Activated gamma-delta T cell treated with anti-CD3 and anti-CD28 coated beads, Interleukin-2, amount 50 U/mL, for 16 hours (primary cell): ENCODE results near the gene B4GALNT2.
"Not testable (repeated sequence)": the region's sequence is repeated elsewhere in the genome, so short reads cannot be mapped to it uniquely, and the experiment has no call there.

Source experiments
- DNase-seq: peaks from one replicate; pipeline ENCODE4 v3.0.0-alpha.2; 2020; ENCODE audit warnings: low read depth

Gene B4GALNT2

DNA sequence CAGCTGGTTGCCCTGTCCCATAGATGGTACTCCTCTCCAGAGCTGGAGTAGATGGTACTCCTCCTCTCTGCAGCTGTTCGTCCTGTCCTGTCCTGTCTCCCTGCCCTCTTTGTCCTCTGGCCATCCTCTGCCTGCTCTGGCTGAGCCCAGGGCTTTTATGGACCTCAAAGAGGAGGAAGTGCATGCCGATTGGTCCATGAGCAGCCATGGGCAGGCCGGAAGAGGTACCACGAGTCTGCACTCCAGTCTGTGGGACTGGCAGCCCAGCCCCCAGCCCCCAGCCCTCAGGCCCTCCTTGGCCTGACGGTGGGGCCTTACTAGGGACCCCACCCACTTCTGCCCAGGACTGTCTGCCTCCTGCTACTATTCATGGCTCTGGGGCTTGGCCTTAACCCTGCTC lies 50.8 kb downstream of the B4GALNT2 start:
- DNase-seq: no peak

DNA sequence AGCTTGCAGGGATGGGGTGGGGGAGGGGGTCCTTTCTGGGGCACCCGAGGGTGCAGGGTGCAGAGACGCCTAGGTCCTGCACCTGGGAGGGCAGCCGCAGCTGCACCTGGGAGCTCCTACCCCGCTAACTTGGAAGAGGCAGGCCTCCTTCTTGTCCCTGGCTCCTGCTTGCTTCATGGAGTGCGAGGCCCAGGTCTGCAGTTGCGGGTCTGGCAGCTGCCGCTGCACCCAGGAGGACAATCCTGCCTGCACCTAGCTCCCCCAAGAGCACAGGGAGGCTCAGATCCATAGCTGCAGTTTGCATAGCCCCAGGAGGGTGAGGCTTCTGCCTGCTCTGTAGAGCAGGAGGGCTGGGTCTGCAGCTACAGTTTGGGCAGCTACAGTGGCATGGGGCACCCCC lies 51.2 kb downstream of the B4GALNT2 start:
- DNase-seq: no peak

DNA sequence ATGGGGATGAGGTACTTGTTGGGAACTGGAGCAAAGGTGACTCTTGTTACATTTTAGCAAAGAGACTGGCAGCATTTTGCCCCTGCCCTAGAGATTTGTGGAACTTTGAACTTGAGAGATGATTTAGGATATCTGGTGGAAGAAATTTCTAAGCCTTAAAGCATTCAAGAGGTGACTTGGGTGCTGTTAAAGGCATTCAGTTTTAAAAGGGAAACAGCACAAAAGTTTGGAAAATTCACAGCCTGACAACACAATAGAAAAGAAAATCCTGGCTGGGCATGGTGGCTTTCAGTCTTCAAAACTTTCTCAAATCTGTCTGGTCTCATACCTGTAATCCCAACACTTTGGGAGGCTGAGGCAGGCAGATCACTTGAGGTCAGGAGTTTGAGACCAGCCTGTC lies 52.0 kb downstream of the B4GALNT2 start:
- not testable (repeated sequence) for DNase-seq

DNA sequence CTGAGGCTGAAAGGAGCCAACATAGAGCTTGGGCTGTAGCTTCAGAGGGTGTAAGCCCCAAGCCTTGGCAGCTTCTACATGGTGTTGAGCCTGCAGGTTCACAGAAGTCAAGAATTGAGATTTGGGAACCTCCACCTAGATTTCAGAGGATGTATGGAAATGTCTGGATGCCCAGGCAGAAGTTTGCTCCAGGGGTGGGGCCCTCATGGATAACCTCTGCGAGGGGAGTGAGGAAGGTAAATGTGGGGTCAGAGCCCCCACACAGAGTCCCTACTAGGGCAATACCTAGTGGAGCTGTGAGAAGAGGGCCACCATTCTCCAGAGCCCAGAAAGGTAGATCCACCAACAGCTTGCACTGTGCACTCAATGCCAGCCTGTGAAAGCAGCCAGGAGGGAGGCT lies 52.8 kb downstream of the B4GALNT2 start:
- DNase-seq: not testable (repeated sequence)

DNA sequence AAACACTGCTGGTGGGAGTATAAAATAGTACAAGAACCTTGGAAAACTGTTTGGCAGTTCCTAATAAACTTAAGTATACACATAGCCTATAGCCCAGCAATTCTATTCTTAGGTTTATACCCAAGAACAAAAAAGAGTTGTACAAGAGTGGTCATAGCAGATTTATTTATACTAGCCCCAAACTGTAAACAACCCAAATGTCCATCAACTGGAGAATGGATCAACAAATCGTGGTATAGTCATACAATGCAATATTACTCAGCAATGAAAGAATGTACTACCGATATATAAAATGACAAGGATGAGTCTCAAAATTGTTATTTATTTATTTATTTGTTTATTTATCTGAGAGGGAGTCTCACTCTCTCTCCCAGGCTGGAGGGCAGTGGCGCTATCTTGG lies 54.7 kb downstream of the B4GALNT2 start:
- no peak for DNase-seq

DNA sequence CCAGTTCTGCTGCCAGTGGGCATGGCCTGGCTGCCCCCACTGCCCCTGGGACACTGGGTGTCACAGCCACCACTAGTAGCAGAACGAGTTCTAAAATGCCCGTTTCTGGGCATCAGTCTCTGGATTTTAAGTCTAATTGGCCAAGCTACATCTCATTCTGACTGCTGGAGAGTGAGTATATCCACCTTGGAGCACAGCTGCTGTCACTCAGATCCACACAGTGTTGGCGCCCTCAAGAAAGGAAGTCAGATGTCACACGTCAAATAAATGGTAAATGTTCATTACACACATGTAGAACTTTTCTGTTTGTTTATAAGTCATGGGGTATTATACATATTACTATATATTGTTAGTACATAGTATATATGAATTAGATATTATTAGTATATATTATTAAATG lies 58.4 kb downstream of the B4GALNT2 start:
- DNase-seq: no peak

DNA sequence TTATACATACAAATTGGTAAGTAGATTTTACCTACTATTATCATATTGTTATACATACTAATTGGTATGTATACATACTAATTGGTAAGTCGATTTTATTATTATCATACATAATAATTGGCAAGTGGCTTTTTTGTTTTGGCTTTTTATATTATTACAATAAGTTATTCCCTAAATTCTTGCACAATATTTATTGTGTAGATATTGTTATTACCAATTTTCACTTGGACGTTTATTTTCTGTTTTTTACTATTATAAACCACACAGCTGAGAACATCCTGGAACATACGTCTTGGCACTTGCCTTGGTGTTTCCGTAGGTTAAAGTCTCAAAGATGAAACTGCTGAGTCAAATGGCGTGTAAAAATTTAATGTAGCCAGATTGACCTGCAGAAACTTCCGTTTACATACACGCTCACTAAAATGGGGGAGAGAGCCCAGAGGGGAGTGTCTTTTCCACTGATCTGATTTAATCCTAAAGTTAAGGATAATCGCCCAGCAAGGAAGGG lies 58.9 kb downstream of the B4GALNT2 start:
- no peak for DNase-seq

DNA sequence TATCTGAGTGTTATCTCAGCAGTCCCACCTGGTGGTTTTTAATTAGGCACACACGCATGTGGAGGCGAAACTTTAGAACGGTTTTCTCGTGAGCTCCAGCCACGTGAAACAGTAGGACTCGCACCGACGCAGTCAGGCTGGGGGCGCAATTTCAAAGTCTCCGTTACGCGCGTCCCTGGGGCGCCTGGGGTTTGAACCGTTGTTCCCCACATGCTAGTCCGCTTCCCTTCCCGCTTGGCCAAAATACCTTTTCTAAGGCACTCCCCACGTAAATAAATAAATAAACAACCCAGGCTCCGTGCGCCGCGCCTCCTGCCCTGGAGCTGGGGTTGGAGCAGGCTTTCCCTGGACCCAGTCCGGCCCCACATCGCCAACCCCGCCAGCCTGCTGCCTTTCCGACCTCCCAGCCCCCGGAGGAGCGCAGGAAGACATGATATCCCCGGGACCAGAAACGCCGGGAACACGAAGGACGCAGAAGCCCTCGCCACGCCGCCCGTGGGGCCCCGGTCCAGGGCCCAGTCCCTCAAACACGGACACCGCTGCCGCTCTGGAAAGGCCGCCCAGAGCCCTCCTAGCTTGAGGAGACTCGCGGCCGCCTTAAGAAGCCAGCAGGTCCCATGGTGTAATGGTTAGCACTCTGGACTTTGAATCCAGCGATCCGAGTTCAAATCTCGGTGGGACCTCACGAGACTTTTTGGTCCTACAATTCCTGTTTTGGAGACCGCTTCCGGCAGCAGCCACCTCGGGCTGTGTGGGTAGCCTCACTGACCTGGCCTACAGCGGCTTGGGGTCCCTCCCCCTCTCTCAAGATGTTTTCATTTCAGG lies 59.6 kb downstream of the B4GALNT2 start:
- peak; percentile 90 for DNase-seq

DNA sequence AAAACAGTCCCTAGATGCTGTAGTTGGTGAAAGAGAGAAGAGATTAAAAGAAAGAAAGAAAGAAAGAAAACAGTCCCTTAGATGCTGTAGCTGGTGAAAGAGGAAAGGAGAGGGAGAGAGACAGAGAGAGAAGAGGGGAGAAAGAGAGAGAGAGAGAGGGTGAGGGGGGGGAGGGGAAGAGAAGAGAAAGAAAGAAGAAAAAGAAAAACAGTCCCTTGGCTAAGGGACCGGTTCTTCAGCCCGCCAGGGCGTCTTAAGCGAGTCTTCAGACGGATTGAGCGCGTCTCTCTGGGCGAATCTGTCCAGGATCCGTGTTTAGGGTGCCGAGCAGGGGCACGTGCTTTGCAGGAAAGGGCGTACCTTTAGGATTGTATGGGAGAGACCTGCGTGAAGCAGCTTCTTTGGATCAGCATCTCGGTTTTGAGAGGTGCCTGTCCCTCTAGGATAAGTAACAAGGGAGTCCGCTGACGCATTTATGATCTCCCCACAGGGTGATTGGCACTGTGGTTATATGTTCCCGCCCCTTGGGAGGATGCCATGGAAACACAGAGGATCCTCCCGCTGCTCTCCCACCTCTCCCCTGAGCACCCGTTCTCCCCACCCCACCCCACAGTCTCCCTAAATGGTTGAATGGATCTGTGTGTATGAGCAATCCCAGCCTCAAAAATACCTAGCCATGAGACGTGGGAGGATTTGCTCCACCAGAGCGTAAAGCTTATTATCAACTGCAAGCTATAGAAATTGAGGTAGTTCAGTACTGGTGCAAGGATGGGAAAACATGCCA lies 61.1 kb downstream of the B4GALNT2 start:
- no peak for DNase-seq

DNA sequence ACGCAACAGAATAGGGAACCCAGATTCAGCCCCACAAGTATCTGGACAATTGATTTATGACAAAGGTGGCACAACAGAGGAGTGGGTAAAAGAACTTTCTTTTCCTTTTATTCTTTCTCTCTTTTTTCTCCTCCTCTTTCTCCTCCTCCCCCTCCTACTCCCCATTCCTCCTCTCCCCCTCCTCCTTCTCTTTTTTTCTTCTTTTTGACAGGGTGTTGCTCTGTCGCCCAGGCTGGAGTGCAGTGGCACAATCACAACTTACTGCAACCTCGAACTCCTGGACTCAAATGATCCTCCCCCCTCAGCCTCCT lies 61.7 kb downstream of the B4GALNT2 start:
- no peak for DNase-seq

DNA sequence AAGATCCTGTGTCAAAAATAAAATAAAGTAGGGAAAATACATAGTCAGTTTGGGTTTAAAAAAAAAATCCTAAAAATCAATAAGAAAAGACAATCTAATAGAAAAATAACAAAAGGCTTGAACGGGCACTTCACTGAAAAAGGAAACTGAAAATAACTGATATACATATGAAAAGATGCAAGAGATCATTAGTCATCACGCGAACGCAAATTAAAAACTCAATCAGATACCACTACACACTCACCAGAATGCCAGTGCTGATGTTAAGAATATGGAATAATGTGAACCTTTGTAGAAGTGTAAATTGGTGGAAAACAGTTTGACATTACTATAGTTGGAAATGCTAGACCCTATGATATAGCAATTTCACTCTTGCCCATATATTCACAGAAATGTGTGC lies 63.2 kb downstream of the B4GALNT2 start:
- DNase-seq: no peak

DNA sequence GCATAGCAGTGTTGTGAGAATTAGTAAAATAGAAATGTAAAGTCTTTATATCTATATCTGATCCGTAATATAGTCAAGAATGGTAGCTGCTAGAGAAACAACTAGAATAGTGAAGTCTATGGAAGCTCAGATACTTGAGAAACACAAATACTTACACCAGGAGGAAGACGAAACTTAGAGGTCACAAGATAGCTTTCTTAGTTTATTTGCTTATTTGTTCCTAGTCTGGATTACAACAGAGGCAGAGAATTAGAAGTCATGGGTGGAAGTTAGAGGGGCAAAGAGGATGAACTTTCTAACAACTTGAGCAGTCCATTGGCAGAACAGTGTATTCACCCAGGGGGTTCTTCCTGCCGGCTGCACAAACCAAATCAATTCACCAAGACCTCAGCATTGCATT lies 64.0 kb downstream of the B4GALNT2 start:
- DNase-seq: no peak

DNA sequence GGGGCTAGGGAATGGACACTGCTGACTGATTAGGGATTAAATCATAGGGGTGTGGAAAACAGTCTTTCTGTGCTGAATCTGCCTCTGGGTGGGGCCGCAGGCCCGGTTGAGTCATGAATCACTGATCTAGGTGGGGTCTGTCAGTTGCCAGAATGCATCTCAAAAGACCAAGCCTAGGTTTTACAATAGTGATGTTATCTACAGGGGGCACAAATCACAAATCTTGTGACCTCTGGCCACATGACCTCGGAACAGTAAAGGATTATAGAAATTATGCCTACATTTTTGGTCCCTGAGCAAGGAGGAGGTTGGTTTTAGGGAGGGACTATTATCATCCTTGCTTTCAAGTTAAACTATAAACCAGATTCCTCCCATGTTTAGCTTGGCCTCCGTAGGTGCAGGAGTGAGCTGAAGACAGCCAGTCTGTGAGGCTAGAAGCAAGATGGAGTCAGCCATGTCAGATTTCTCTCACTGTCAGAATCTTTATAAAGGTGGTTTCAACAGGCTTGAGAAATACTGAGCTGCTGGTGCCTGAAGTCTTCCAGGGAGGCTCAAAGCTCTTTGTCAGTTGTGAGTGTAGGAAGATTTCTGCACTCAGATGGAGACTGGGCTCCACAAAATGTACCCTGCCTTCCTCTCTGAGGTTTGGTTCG lies 64.9 kb downstream of the B4GALNT2 start:
- no peak for DNase-seq

DNA sequence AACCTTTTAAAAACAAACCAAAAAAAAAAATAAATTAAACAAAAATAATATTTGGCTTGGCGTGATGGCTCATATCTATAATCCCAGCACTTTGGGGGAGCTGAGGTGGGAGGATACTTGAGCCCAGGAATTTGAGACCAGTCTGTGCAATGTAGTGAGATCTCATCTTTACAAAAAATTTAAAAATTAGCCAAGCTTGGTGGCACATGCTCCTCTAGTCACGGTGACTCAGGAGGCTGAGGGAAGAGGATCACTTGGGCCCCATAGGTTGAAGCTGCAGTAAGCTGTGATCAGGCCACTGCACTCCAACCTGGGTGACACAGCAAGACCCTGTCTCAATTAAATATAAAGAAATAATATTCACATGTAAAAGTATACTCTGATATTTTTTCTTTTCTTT lies 65.6 kb downstream of the B4GALNT2 start:
- no peak for DNase-seq

DNA sequence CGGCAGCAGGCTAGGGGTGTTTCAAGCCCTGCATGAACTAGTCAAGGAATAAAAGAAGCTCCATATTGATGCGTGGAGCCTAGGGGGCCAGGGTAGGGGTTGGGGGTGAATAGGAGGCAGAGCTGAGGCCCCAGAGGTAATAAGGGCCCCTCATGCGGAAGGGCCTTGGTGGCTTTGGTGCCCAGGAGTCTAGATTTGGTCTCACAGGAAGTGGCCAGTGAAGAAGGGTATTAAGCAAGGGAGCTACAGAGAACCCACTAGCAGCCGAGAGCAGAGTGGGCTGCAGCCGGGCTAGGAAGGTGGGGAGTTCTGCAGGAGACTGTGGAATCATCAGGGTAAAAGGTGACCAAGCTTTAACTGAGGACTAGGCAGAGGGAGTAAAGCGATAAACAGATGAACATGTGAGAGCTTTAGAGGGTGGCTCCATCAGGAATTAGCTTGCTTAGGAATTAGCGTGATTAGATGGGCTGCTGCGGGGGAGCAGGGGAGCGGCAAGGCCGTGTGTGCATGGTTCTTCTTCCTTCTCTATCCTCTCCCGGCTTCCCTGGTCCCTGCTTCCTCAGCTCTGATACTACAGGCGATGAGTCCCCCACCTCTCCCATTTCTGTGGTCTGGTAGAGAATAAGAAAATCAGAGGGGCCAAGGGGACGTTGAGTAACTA lies 68.0 kb downstream of the B4GALNT2 start:
- DNase-seq: no peak

DNA sequence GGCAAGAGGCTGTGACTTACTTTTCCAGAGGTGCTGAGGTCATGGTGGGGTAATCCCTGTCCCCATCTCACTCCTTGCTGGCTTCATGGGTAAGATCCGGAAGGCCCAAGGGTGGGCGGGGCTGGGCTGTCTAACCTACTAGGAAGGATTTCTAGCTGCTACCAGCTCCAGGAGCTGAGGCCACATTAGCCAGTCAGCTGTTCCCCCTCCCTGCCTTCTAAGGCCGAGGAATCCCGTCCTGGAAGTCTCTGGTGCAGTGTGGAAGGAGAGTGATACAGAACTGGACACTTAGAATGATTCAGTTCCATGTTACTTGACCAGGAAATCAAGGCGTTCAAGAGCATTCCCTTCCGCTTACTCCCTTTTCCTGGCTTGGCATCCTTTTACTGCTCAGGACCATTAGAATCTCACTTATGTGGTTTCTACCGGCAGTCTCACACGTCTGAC lies 68.9 kb downstream of the B4GALNT2 start:
- no peak for DNase-seq

DNA sequence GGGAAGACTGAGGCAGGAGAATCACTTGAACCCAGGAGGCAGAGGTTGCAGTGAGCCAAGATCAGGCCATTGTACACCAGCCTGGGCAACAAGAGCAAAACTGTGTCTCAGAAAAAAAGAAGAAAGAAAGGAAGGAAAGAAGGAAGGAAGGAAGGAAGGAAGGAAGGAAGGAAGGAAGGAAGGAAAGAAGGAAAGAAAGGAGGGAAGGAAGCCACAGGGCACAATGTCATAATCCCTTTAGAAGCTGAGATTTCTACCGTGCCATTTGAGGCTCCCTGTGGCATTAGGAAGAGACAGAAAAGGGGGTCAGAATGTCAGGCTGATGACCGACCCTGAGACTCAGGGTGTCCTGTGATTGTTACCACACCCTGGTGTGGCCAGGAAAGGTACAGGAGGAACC lies 71.2 kb downstream of the B4GALNT2 start:
- no peak for DNase-seq

DNA sequence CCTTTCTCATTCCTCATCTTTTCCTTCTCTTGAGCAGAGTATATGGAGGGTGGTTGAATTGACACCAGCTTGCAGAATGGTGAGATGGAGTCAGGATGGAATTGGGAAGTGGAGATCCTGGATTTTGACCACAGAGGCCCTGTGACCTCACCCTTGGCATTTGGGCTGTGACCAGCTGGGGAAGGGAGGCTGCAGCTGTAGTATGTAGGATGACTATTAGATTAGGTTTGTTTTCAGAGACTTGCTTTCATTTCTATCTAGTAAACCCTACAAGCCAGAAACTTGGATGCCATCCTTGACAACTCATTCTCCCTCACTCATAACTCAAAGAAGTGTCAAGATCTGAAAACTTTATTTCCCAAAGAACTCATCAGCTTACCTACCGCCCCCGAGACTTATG lies 71.9 kb downstream of the B4GALNT2 start:
- no peak for DNase-seq

DNA sequence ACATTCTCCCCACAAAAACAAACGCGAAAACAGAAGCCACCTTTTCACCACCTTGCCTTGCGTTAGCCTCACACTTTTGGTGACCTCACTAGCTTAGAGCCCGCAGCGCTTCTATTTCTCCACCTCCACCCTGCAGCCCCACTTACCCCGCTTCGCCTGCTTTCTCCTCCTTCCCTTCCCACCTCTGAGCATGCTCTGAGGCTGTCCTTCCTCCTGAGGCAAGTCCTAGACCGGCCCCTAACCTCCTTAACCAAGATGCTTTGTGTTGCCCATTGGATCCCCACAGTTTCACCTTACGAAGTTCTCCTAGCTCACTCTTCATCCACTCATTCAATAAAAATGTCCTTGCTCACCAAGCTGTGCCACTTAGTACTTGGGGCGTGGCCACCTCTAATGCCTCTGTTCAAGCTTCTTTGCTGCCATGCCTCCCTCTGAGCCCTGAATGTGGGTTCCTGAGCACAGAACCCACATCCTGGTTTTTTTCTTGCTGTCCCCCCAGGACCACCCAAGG lies 76.5 kb downstream of the B4GALNT2 start:
- DNase-seq: no peak

DNA sequence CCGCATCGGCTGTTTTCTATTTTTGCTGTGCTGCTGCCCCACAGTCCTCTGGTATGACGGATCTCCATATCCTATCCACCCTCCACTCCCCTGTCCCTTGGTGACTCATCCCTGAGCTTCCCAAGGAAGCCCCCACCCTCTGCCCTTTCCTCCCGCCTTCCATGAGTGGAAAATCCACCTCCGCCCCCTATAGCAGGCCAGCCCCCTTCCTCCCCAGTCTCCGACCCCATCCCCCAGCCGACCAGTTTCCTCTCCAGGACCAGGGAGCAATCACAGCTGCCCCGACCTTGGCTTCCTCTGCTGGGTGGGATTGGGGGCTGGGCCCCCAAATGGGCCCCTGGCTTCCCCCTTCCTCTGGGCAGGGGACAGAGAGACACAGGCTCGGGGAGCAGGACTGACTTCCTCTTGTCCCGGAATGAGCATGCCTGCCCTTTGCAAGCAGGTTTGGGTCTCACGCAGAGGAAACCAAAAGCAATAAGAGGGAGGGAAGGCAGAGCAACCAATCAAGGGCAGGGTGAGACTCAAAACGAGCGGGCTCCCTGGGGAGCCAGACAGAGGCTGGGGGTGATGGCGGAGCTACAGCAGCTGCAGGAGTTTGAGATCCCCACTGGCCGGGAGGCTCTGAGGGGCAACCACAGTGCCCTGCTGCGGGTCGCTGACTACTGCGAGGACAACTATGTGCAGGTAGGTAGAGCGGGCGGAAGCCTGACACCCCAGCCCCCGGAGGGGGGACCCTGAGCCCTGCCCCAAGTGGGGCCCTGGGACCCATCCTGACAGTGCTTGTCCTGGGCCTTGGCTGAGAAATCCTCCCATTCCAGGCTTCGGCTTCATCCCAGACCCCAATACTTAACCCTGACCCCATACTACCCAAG lies 77.8 kb downstream of the B4GALNT2 start, which contains the start of the genes ABI3 and GNGT2:
ABI3 (plus strand) TSS at position 550 of the 872 bp plus-strand sequence; CDS start at position 568, 18 bp downstream.
GNGT2 (minus strand) TSS at position 417 of the 872 bp plus-strand sequence. CDS start 3,152 bp downstream, outside the sequence.
- DNase-seq: no peak

DNA sequence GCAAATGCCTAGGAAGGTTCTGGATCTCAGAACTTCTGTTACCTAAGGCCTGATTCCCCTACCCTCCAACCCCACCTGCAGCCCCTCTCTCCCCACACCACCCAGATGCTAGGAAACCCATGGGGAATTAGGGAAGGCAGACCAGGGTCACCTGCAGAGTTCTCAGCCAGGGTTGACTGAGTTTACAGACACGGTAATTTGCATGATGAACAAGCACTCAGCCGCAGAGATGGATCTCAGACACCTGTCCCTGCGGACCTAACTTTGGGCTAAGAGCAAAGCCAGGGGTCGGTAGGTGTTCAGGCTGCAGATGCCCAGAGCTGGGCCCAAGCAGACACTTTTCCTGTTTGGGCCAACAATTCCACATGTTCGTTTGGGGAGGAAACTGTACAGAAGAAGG lies 80.8 kb downstream of the B4GALNT2 start:
- no peak for DNase-seq
